ENCODE results near the gene FAM184A.

Gene FAM184A

GRCh38 chr6:118974790-118975189 lies 103.7 kb downstream of the FAM184A start:
- no peaks in the 10 kb centered on the region for H3K79me1 ChIP-seq (ENCODE audit: low read depth, low read length)
- no peak overlapping the region for H3K4ac ChIP-seq (ENCODE audit: low read length)
- peaks cover 0 to 5% of the 10 kb centered on the region in 2 donors for H3K9me3 ChIP-seq (replicated peaks in 1 of 2; ENCODE audit: control insufficient read depth in 2 of 2, insufficient read depth in 1 of 2, low read depth in 1 of 2, low read length in 2 of 2)
- H2BK15ac ChIP-seq (ENCODE audit: low read length), result no peak overlapping the region
- no peaks in the 10 kb centered on the region for H3K4me1 ChIP-seq (ENCODE audit: control insufficient read depth in 2 of 2, insufficient read depth in 1 of 2, low read depth in 1 of 2, low read length in 2 of 2)
- no peak overlapping the region for H2BK12ac ChIP-seq (ENCODE audit: low read length)
- no peak overlapping the region for H2BK5ac ChIP-seq (ENCODE audit: low read length)
- H4K91ac ChIP-seq (ENCODE audit: low read depth, low read length, poor library complexity), result no peak overlapping the region
- H3K14ac ChIP-seq (ENCODE audit: low read length), result no peak overlapping the region
- no peak overlapping the region for H3K9ac ChIP-seq (ENCODE audit: low read depth, low read length, poor library complexity)
- H3K18ac ChIP-seq (ENCODE audit: low read length), result no peak overlapping the region
- H2BK120ac ChIP-seq (ENCODE audit: low read depth, low read length), result no peak overlapping the region
- WGBS, 2 donors (ENCODE audit: extremely low coverage in 2 of 2, insufficient read length in 2 of 2, insufficient replicate concordance in 1 of 2), result no CpG with 5 or more reads among the region's 1 CpG
- no peak overlapping the region for H3K23ac ChIP-seq (ENCODE audit: low read depth, low read length, poor library complexity)
- no peak for DNase-seq (ENCODE audit: low spot score)
- no peaks in the 10 kb centered on the region for H3K27me3 ChIP-seq (ENCODE audit: control insufficient read depth in 3 of 3, insufficient read depth in 3 of 3, low read depth in 1 of 3, low read length in 3 of 3)
- no peak overlapping the region for H4K8ac ChIP-seq (ENCODE audit: low read depth, low read length)
- no peak overlapping the region for H2AK5ac ChIP-seq (ENCODE audit: low read depth, low read length)
- no peak overlapping the region for H2AFZ ChIP-seq (ENCODE audit: low read length)
- H3K27ac ChIP-seq (replicated peaks; ENCODE audit: low read length), result no peak overlapping the region
- H3K4me2 ChIP-seq (ENCODE audit: insufficient read depth, low read length, poor library complexity, severe bottlenecking), result no peak overlapping the region
- H3K36me3 ChIP-seq (replicated peaks in 1 of 2; ENCODE audit: control insufficient read depth in 2 of 2, insufficient read depth in 2 of 2, low read length in 2 of 2), result peaks cover 0 to 74% of the 10 kb centered on the region in 2 donors
- H3K4me3 ChIP-seq (ENCODE audit: low read length in 2 of 2), result no peak overlapping the region

- no peak overlapping the region for H3K14ac ChIP-seq (ENCODE audit: low read length)
- no peak overlapping the region for H3K4ac ChIP-seq (ENCODE audit: low read length)
- no CpG with 5 or more reads among the region's 1 CpG for WGBS, 2 donors (ENCODE audit: extremely low coverage in 2 of 2, insufficient read length in 2 of 2, insufficient replicate concordance in 1 of 2)
- H3K9ac ChIP-seq (ENCODE audit: low read depth, low read length, poor library complexity), result peak overlapping the region; percentile 53
- no peak overlapping the region for H2BK5ac ChIP-seq (ENCODE audit: low read length)
- no peaks in the 10 kb centered on the region for H3K27me3 ChIP-seq (ENCODE audit: control insufficient read depth in 3 of 3, insufficient read depth in 3 of 3, low read depth in 1 of 3, low read length in 3 of 3)
- DNase-seq (ENCODE audit: low spot score), result no peak
- H3K79me1 ChIP-seq (ENCODE audit: low read depth, low read length), result no peaks in the 10 kb centered on the region
- no peak overlapping the region for H3K23ac ChIP-seq (ENCODE audit: low read depth, low read length, poor library complexity)
- no peak overlapping the region for H2BK120ac ChIP-seq (ENCODE audit: low read depth, low read length)
- H4K8ac ChIP-seq (ENCODE audit: low read depth, low read length), result no peak overlapping the region
- H3K36me3 ChIP-seq (replicated peaks in 1 of 2; ENCODE audit: control insufficient read depth in 2 of 2, insufficient read depth in 2 of 2, low read length in 2 of 2), result peaks cover 0 to 61% of the 10 kb centered on the region in 2 donors
- no peak overlapping the region for H2BK15ac ChIP-seq (ENCODE audit: low read length)
- no peak overlapping the region for H3K4me2 ChIP-seq (ENCODE audit: insufficient read depth, low read length, poor library complexity, severe bottlenecking)
- H2AFZ ChIP-seq (ENCODE audit: low read length), result no peak overlapping the region
- no peaks in the 10 kb centered on the region for H3K4me1 ChIP-seq (ENCODE audit: control insufficient read depth in 2 of 2, insufficient read depth in 1 of 2, low read depth in 1 of 2, low read length in 2 of 2)
- H2AK5ac ChIP-seq (ENCODE audit: low read depth, low read length), result no peak overlapping the region
- no peak overlapping the region for H2BK12ac ChIP-seq (ENCODE audit: low read length)
- H3K27ac ChIP-seq (replicated peaks; ENCODE audit: low read length), result no peak overlapping the region
- no peak overlapping the region for H3K18ac ChIP-seq (ENCODE audit: low read length)
- no peak overlapping the region for H4K91ac ChIP-seq (ENCODE audit: low read depth, low read length, poor library complexity)
- H3K4me3 ChIP-seq (ENCODE audit: low read length in 2 of 2), result no peak overlapping the region
- no peaks in the 10 kb centered on the region for H3K9me3 ChIP-seq (replicated peaks in 1 of 2; ENCODE audit: control insufficient read depth in 2 of 2, insufficient read depth in 1 of 2, low read depth in 1 of 2, low read length in 2 of 2)
Measured at GRCh38 chr6:118971682-118972081, 106.8 kb downstream of the FAM184A start.

DNA sequence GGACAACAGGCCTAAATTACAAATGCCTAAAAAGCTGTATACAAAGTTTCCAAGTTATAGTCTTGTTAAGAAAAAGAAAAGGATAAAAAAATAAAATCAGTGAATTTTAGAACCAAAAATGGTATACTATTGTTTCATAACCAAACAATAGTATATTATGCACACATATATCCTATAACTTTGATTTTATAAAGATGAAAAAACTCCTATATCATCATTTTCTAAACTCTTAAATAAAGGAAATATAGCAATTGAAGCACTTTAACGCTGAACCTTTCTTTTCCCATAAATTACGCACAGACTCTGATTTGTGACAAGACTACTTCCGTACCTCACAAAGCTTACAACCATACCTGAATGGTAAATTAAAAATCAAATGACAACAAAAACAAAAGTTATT lies 107.6 kb downstream of the FAM184A start:
- H3K79me1 ChIP-seq (ENCODE audit: low read depth, low read length), result no peaks in the 10 kb centered on the region
- H3K4ac ChIP-seq (ENCODE audit: low read length), result no peak overlapping the region
- no peak overlapping the region for H3K9ac ChIP-seq (ENCODE audit: low read depth, low read length, poor library complexity)
- H3K4me2 ChIP-seq (ENCODE audit: insufficient read depth, low read length, poor library complexity, severe bottlenecking), result no peak overlapping the region
- no peaks in the 10 kb centered on the region for H3K27me3 ChIP-seq (ENCODE audit: control insufficient read depth in 3 of 3, insufficient read depth in 3 of 3, low read depth in 1 of 3, low read length in 3 of 3)
- no peak overlapping the region for H3K14ac ChIP-seq (ENCODE audit: low read length)
- H3K27ac ChIP-seq (replicated peaks; ENCODE audit: low read length), result no peak overlapping the region
- peaks cover 0 to 66% of the 10 kb centered on the region in 2 donors for H3K36me3 ChIP-seq (replicated peaks in 1 of 2; ENCODE audit: control insufficient read depth in 2 of 2, insufficient read depth in 2 of 2, low read length in 2 of 2)
- no peak overlapping the region for H2BK15ac ChIP-seq (ENCODE audit: low read length)
- H3K4me1 ChIP-seq (ENCODE audit: control insufficient read depth in 2 of 2, insufficient read depth in 1 of 2, low read depth in 1 of 2, low read length in 2 of 2), result no peaks in the 10 kb centered on the region
- no peak for DNase-seq (ENCODE audit: low spot score)
- no peak overlapping the region for H3K23ac ChIP-seq (ENCODE audit: low read depth, low read length, poor library complexity)
- no peak overlapping the region for H2BK12ac ChIP-seq (ENCODE audit: low read length)
- H2BK5ac ChIP-seq (ENCODE audit: low read length), result no peak overlapping the region
- WGBS, 2 donors (ENCODE audit: extremely low coverage in 2 of 2, insufficient read length in 2 of 2, insufficient replicate concordance in 1 of 2), result no CpG with 5 or more reads among the region's 3 CpGs
- H3K9me3 ChIP-seq (replicated peaks in 1 of 2; ENCODE audit: control insufficient read depth in 2 of 2, insufficient read depth in 1 of 2, low read depth in 1 of 2, low read length in 2 of 2), result no peaks in the 10 kb centered on the region
- H4K91ac ChIP-seq (ENCODE audit: low read depth, low read length, poor library complexity), result no peak overlapping the region
- H3K4me3 ChIP-seq (ENCODE audit: low read length in 2 of 2), result no peak overlapping the region
- H2AFZ ChIP-seq (ENCODE audit: low read length), result no peak overlapping the region
- H2AK5ac ChIP-seq (ENCODE audit: low read depth, low read length), result no peak overlapping the region
- H4K8ac ChIP-seq (ENCODE audit: low read depth, low read length), result no peak overlapping the region
- H3K18ac ChIP-seq (ENCODE audit: low read length), result no peak overlapping the region
- H2BK120ac ChIP-seq (ENCODE audit: low read depth, low read length), result no peak overlapping the region

DNA sequence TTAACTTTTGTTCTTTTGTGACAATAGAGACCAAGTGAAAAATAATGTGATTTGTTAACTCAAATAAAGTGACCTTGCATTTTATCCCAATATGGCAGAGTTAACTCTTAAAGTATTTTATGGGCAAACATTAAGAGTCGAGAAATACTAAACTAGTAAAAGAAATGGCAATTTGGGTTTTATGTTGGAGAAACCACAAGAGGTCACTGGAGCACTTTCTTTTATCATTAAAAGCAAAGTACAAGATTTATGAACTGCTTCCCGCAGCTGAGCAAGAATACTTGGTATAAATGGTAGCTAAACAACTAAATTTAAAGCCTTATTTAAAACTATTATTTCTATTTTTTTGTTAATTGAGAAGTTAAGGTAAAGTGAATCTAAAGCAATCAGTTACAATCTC lies 110.0 kb downstream of the FAM184A start:
- H3K27me3 ChIP-seq (ENCODE audit: control insufficient read depth in 3 of 3, insufficient read depth in 3 of 3, low read depth in 1 of 3, low read length in 3 of 3), result no peaks in the 10 kb centered on the region
- H3K23ac ChIP-seq (ENCODE audit: low read depth, low read length, poor library complexity), result no peak overlapping the region
- H2AFZ ChIP-seq (ENCODE audit: low read length), result no peak overlapping the region
- no peak for DNase-seq (ENCODE audit: low spot score)
- H3K9me3 ChIP-seq (replicated peaks in 1 of 2; ENCODE audit: control insufficient read depth in 2 of 2, insufficient read depth in 1 of 2, low read depth in 1 of 2, low read length in 2 of 2), result no peaks in the 10 kb centered on the region
- no peak overlapping the region for H3K4me2 ChIP-seq (ENCODE audit: insufficient read depth, low read length, poor library complexity, severe bottlenecking)
- H2AK5ac ChIP-seq (ENCODE audit: low read depth, low read length), result no peak overlapping the region
- H3K79me1 ChIP-seq (ENCODE audit: low read depth, low read length), result no peaks in the 10 kb centered on the region
- no peak overlapping the region for H2BK5ac ChIP-seq (ENCODE audit: low read length)
- peaks cover 0 to 4% of the 10 kb centered on the region in 2 donors for H3K4me1 ChIP-seq (ENCODE audit: control insufficient read depth in 2 of 2, insufficient read depth in 1 of 2, low read depth in 1 of 2, low read length in 2 of 2)
- no CpG with 5 or more reads among the region's 2 CpGs for WGBS, 2 donors (ENCODE audit: extremely low coverage in 2 of 2, insufficient read length in 2 of 2, insufficient replicate concordance in 1 of 2)
- H3K14ac ChIP-seq (ENCODE audit: low read length), result no peak overlapping the region
- peaks cover 0 to 64% of the 10 kb centered on the region in 2 donors for H3K36me3 ChIP-seq (replicated peaks in 1 of 2; ENCODE audit: control insufficient read depth in 2 of 2, insufficient read depth in 2 of 2, low read length in 2 of 2)
- no peak overlapping the region for H3K4me3 ChIP-seq (ENCODE audit: low read length in 2 of 2)
- no peak overlapping the region for H3K9ac ChIP-seq (ENCODE audit: low read depth, low read length, poor library complexity)
- H2BK15ac ChIP-seq (ENCODE audit: low read length), result no peak overlapping the region
- no peak overlapping the region for H2BK120ac ChIP-seq (ENCODE audit: low read depth, low read length)
- H4K8ac ChIP-seq (ENCODE audit: low read depth, low read length), result no peak overlapping the region
- no peak overlapping the region for H3K4ac ChIP-seq (ENCODE audit: low read length)
- H3K27ac ChIP-seq (replicated peaks; ENCODE audit: low read length), result no peak overlapping the region
- no peak overlapping the region for H2BK12ac ChIP-seq (ENCODE audit: low read length)
- no peak overlapping the region for H4K91ac ChIP-seq (ENCODE audit: low read depth, low read length, poor library complexity)
- no peak overlapping the region for H3K18ac ChIP-seq (ENCODE audit: low read length)

Data from neuronal stem cell (in vitro differentiated cells).